PC-9 (cell line): ENCODE data around the gene HAO2.

Experiments used
- CTCF ChIP-seq: fragments of 200-600 bp; sonication (generic); conservative IDR thresholded peaks from 2 replicates; pipeline ENCODE4 v1.6.1; 2017; ENCODE audit warnings: mixed run types, antibody characterized with exemption, mild to moderate bottlenecking, moderate library complexity
- EZH2 ChIP-seq: fragments of 200-600 bp; sonication (generic); IDR thresholded peaks from 2 replicates; pipeline ENCODE4 v1.8.0; 2017; ENCODE audit warnings: antibody characterized with exemption, low read depth

GRCh38 chr1:119338004-119338403, 30.6 kb upstream of the HAO2 start:
- TF ChIP-seq EZH2: no peak
- TF ChIP-seq CTCF: no peak
